IMR-90 (cell line): ENCODE data around the gene UBASH3B.

Experiments used
- CTCF ChIP-seq: conservative IDR thresholded peaks from 2 replicates; pipeline ENCODE4 v1.5.1; 2012; ENCODE audit warnings: mild to moderate bottlenecking, low read depth, low read length, improper control_type of control experiment
- FOS ChIP-seq: fragments of 150-350 bp; IDR thresholded peaks from 2 replicates; pipeline ENCODE4 v1.6.1; 2016; ENCODE audit warnings: low read depth, low read length
- MAZ ChIP-seq: IDR thresholded peaks from 2 replicates; pipeline ENCODE4 v1.6.1; 2012; ENCODE audit warnings: low read depth, mild to moderate bottlenecking, low read length, improper control_type of control experiment, moderate library complexity, borderline replicate concordance
- MXI1 ChIP-seq: IDR thresholded peaks from 2 replicates; pipeline ENCODE4 v1.6.1; 2012; ENCODE audit warnings: low read depth, mild to moderate bottlenecking, low read length, moderate library complexity, borderline replicate concordance
- POLR2A ChIP-seq: IDR thresholded peaks from 2 replicates; pipeline ENCODE4 v1.6.1; 2012; ENCODE audit warnings: mild to moderate bottlenecking, low read depth, low read length
- RAD21 ChIP-seq: IDR thresholded peaks from 2 replicates; pipeline ENCODE4 v1.6.1; 2012; ENCODE audit warnings: low read length, improper control_type of control experiment
- RCOR1 ChIP-seq: IDR thresholded peaks from 2 replicates; pipeline ENCODE4 v1.6.1; 2012; ENCODE audit warnings: mild to moderate bottlenecking, low read length, improper control_type of control experiment; ENCODE audit not compliant: insufficient replicate concordance
- RFX5 ChIP-seq: IDR thresholded peaks from 2 replicates; pipeline ENCODE4 v1.8.0; 2012; ENCODE audit warnings: low read depth, mild to moderate bottlenecking, low read length, moderate library complexity
- SMC3 ChIP-seq: fragments of 150-350 bp; IDR thresholded peaks from 2 replicates; pipeline ENCODE4 v1.6.1; 2016; ENCODE audit warnings: low read depth, mild to moderate bottlenecking, antibody characterized with exemption, low read length, moderate library complexity
- TF ChIP-seq, protein P1 (sequence below): fragments of 150-350 bp; IDR thresholded peaks from 2 replicates; pipeline ENCODE4 v1.6.1; 2017; ENCODE audit warnings: mild to moderate bottlenecking, antibody characterized with exemption, low read length, low read depth

DNA sequence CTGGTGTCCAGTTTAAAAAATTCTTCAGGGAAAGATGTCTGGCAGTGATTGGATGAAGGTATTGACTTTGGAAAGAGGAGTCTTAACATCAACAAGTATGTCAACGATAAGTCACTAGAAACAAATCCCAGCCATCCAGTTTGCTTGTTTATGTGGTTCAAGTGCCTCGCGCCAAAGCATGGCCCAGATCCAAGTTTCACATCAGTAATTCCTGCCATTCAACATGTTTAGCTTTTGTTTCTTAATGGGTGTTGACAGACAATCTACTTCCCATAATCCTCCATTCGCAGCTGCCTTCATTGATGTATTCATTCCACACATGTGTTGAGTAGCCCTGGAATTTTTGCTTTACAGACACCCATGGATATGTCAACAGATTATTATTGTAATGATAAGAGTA is 77.8 kb downstream of the UBASH3B start:
- TF ChIP-seq POLR2A = no peak
- TF ChIP-seq CTCF = no peak
- TF ChIP-seq SMC3 = no peak
- TF ChIP-seq MAZ = no peak
- TF ChIP-seq RAD21 = no peak
- TF ChIP-seq RFX5 = no peak
- no peak for TF ChIP-seq MXI1
- TF ChIP-seq, protein P1, sequence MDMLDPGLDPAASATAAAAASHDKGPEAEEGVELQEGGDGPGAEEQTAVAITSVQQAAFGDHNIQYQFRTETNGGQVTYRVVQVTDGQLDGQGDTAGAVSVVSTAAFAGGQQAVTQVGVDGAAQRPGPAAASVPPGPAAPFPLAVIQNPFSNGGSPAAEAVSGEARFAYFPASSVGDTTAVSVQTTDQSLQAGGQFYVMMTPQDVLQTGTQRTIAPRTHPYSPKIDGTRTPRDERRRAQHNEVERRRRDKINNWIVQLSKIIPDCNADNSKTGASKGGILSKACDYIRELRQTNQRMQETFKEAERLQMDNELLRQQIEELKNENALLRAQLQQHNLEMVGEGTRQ = no peak
- TF ChIP-seq FOS = 0 out of 2 replicates have a peak, but pooled peaks have one; percentile 17
- TF ChIP-seq RCOR1 = no peak
